ENCODE measurements around the gene IKZF1.
A peak's percentile ranks its signal among the peaks of the same experiment; 100 is the strongest.
"Not testable (repeated sequence)": the region's sequence is repeated elsewhere in the genome, so short reads cannot be mapped to it uniquely, and the experiment has no call there.

The IKZF1 gene

GRCh38 chr7:50332241-50333165, 28.0 kb downstream of the IKZF1 start:
- no peak for DNase-seq (ENCODE audit: extremely low read depth in 1 of 2, low read depth in 1 of 2)

GRCh38 chr7:50333221-50333651, 28.7 kb downstream of the IKZF1 start:
- DNase-seq (ENCODE audit: extremely low read depth in 1 of 2, low read depth in 1 of 2): no peak

GRCh38 chr7:50334341-50334994, 30.0 kb downstream of the IKZF1 start:
- DNase-seq (ENCODE audit: extremely low read depth in 1 of 2, low read depth in 1 of 2): no peak

DNA sequence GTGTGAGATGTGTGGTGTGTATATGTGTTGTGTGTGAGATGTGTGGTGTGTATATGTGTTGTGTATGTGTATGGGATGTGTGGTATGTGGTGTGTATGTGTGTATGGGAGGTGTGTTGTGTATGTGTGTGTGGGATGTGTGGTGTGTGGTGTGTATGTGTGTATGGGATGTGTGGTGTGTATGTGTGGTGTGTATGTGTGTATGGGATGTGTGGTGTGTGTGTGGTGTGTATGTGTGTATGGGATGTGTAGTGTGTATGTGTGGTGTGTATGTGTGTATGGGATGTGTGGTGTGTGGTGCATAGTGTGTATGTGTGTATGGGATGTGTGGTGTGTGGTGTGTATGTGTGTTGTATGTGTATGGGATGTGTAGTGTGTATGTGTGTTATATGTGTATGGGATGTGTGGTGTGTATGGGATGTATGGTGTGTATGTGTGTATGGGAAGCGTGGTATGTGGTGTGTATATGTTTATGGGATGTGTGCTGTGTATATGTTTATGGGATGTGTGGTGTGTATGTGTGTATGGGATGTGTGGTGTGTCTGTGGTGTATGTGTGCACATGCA, 30.8 kb downstream of the IKZF1 start:
- no peak for DNase-seq (ENCODE audit: extremely low read depth in 1 of 2, low read depth in 1 of 2)

DNA sequence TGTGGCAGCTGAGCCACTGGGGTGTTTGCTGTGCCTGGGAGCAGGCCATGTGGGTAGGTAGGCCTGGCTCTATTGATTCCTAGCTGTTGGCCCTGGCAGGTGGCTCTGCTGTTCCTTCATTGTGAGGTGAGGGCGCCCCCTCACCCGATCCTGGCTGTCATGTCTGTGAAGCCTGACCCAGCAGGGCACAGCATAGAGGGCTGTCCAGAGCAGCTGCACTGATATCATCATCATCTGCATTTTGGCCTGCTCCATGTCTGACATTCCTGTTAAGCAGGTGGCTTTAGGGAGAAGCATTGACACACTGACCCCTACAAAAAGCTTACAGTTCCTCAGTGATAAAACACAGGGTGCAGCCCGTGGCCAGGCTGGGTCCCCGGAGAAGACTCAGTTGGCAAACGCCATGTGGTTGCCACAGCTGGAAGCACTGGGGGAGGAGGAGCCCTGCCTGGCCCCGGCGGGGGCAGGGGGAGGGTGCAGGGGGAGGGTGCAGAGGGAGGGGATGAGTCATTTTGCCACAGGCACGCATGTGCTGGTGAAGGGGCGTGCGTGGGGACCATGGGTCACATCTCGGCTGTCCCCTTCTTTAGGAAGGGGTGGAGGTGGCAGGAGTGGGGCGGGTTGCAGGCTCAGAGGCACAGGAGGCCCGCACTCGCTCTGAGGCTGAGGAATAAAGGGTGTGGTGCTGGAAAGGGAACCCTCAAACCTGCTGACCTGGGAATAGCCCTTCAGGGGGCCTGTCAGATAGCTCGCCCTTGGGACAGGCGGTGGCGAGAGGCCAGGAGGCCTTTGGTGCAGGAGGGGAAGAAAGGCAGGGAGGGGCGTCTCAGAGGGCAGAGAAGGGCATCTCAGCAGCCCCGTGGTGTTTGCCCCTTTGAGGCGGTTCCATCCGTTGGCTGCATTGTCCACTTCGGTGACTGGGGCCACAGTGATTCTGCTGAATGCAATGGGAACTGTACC, 31.6 kb downstream of the IKZF1 start:
- peak; percentile 80 to 90 for DNase-seq (ENCODE audit: extremely low read depth in 1 of 2, low read depth in 1 of 2)

- no peak for DNase-seq (ENCODE audit: extremely low read depth in 1 of 2, low read depth in 1 of 2)
Observed at GRCh38 chr7:50336894-50337703, 32.6 kb downstream of the IKZF1 start.

DNA sequence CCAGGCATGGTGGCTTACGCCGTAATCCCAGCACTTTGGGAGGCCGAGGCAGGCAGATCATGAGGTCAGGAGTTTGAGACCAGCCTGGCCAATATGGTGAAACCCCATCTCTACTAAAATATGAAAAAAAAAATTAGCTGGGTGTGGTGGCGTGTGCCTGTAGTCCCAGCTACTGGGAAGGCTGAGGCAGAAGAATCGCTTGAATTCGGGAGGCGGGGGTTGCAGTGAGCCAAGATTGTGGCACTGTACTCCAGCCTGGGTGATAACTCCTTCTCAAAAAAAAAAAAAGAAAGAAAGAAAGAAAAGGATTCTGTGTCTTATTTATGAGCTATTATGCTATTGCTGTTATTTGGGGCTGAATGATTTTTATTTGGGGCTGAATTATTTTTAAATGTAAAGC, 35.0 kb downstream of the IKZF1 start:
- DNase-seq (ENCODE audit: extremely low read depth in 1 of 2, low read depth in 1 of 2): not testable (repeated sequence)

DNA sequence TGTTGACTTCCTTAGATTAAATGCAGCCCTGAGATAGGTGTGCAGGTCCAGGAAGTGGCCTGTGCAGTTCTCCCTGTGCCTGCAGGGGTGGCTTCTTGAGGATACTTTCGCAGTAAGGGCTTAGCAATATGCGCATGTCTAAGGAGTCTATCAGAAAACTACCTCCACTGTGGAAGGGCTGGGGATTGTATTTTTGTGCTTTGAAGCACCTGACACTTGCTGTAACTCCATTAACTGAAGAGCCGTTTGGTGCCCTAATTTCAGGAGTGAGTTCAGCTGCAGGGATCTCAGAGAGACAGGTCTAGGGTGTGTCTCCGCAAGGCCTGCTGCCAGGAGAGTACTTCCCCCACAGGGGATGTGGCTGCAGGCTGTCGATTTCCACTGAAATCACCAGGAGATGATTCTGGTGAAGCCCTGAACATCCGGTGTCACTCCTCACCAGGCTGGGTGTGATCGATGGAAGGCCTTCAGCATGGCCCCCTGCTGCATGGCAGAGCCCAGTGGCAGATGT, 35.5 kb downstream of the IKZF1 start:
- peak in 1 of 2 donors; percentile 79 for DNase-seq (ENCODE audit: extremely low read depth in 1 of 2, low read depth in 1 of 2)

DNA sequence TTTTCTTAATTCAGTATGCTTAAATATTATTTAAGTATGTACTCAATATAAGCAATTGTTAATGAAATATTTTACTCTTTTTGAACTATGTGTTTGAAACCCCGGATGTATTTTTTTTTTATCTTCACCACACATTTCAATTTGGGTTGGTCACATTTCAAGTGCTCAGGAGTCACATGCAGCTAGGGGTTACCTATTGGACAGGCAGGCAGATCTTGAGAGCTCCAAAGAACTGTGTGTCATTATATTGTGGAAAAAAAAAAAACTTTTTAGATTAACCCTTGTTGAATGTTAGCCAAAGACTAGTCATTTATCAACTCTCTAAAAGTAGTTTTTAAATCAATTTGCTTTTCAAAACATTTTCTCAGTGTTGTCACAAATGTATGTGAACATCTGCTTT, 37.2 kb downstream of the IKZF1 start:
- DNase-seq (ENCODE audit: extremely low read depth in 1 of 2, low read depth in 1 of 2): no peak

DNA sequence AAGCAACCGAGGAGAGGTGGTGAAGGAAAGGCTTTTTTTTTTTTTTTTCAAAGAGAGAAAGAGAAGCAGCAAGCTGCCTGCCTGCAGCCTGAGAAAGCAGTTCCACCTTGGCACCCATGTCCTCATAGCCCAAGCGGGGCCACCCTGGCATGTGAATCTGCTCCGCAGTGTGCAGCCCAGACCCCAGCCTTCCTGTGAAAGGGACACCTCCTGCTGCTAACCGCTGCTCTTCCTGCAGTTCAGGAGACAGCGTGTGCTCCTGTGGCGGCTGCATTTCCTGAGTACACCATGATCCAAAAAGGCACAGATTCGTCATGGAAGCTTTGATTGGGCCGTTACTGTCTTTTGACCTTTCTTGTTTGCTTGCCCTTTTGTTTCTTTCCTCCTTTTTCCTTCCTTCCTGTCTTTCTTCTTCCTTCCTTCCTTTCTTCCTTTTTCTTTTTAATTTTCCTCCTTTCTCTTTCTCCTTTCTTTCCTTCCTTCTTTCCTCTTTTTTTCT, 38.1 kb downstream of the IKZF1 start:
- DNase-seq (ENCODE audit: extremely low read depth in 1 of 2, low read depth in 1 of 2): peak in 1 of 2 donors; percentile 63

DNA sequence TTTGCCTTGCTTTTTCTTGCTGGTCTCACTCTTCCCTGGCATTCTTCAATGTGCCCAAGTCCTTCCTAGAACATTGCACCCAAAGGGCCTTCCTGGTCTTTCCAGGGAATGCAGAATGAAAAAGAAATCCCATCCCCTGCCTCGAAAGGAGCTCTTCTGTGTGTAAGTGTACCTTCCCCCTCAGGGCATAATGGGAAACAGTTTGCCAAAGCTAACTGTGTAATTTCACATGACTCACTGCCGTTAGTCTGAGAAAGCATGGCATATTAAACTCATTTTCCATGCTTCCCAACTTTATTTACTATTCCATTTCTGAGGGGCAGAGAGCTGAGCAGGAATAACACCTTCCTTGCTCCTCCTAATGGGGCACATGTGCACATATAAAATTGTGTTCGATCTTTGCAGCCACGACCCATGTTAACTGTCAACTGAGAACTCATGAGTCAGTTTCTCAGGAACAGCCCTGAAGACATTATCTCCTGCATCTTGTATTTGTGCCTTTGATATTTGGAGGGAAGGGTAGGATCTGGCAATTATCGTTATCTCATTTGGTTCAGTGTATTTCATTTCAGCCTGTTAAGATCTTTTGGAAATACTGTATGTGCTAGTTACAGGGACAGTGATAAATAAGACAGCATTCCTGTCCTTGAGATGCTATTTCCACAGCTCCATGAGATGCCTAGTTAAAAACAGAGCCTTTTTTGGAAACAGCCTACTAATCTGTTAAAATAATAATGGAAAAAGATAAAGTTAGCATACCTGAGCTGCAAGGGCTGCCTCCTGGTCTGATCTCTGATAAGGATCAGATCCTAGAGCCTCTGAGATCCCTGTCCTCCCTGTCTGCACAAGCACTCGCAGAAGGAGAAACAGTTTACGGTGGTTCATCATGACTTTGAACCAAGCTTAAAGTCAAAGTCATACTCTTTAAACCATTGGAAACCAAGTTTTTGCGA, 42.3 kb downstream of the IKZF1 start:
- no peak for DNase-seq (ENCODE audit: extremely low read depth in 1 of 2, low read depth in 1 of 2)

DNA sequence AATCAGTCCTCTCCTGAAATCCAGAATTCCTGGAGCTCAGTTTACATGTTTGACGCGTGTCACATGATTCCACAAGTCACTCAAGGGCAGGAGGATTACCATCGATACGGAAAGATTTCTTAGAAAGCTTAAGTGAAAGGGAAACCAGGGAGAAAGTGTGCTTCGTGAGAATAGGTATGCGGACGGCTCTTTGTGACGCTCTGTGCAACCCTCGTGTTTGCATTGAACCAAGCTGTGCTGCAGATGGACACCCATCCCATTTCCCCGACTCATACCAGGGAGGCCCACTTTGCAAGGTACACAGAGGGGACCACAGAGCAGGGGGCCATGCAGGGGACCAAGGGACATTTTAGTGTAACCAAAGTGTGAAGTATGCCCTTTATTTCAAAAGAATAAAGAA, 43.2 kb downstream of the IKZF1 start:
- DNase-seq (ENCODE audit: extremely low read depth in 1 of 2, low read depth in 1 of 2): no peak

- DNase-seq (ENCODE audit: extremely low read depth in 1 of 2, low read depth in 1 of 2): no peak
Observed at GRCh38 chr7:50348469-50349162, 44.1 kb downstream of the IKZF1 start.

- no peak for DNase-seq (ENCODE audit: extremely low read depth in 1 of 2, low read depth in 1 of 2)
Observed at GRCh38 chr7:50349399-50349798, 44.9 kb downstream of the IKZF1 start.

- DNase-seq (ENCODE audit: extremely low read depth in 1 of 2, low read depth in 1 of 2): peak; percentile 64 to 85
Observed at GRCh38 chr7:50349963-50350944, 45.7 kb downstream of the IKZF1 start.

- no peak for DNase-seq (ENCODE audit: extremely low read depth in 1 of 2, low read depth in 1 of 2)
Observed at GRCh38 chr7:50351267-50351666, 46.8 kb downstream of the IKZF1 start.

- no peak for DNase-seq (ENCODE audit: extremely low read depth in 1 of 2, low read depth in 1 of 2)
Observed at GRCh38 chr7:50352282-50352681, 47.8 kb downstream of the IKZF1 start.

Measured in stimulated activated CD8-positive, alpha-beta memory T cell treated with anti-CD3 and anti-CD28 coated beads, Interleukin-7, amount 100 ng/mL, for 48 hours (primary cell).